HEK293T (cell line): ENCODE data around the gene LITAFD.

Source experiments
- ARNT ChIP-seq: fragments of 450-650 bp; IDR thresholded peaks from 2 replicates; pipeline ENCODE4 v1.6.1; 2017; ENCODE audit warnings: mild to moderate bottlenecking
- BHLHE40 ChIP-seq: fragments of 450-650 bp; IDR thresholded peaks from 2 replicates; pipeline ENCODE4 v1.6.1; 2016; ENCODE audit warnings: mild to moderate bottlenecking, moderate library complexity, borderline replicate concordance
- ELF4 ChIP-seq: fragments of 450-650 bp; IDR thresholded peaks from 2 replicates; pipeline ENCODE4 v1.6.1; 2017; ENCODE audit warnings: antibody characterized with exemption
- FOXA1 ChIP-seq: fragments of 450-650 bp; IDR thresholded peaks from 2 replicates; pipeline ENCODE4 v1.6.1; 2016; ENCODE audit warnings: mild to moderate bottlenecking
- FOXK2 ChIP-seq: fragments of 450-650 bp; IDR thresholded peaks from 2 replicates; pipeline ENCODE4 v1.6.1; 2016; ENCODE audit warnings: mild to moderate bottlenecking
- FOXM1 ChIP-seq: fragments of 450-650 bp; IDR thresholded peaks from 2 replicates; pipeline ENCODE4 v1.6.1; 2017; ENCODE audit warnings: mild to moderate bottlenecking, borderline replicate concordance
- HDGF ChIP-seq: fragments of 450-650 bp; IDR thresholded peaks from 2 replicates; pipeline ENCODE4 v1.6.1; 2017; ENCODE audit warnings: antibody characterized with exemption, borderline replicate concordance
- L3MBTL2 ChIP-seq: fragments of 450-650 bp; conservative IDR thresholded peaks from 2 replicates; pipeline ENCODE4 v1.6.1; 2016; ENCODE audit warnings: mild to moderate bottlenecking
- SP1 ChIP-seq: fragments of 450-650 bp; IDR thresholded peaks from 2 replicates; pipeline ENCODE4 v1.6.1; 2017
- SUZ12 ChIP-seq: fragments of 450-650 bp; IDR thresholded peaks from 2 replicates; pipeline ENCODE4 v1.6.1; 2016; ENCODE audit warnings: mild to moderate bottlenecking

DNA sequence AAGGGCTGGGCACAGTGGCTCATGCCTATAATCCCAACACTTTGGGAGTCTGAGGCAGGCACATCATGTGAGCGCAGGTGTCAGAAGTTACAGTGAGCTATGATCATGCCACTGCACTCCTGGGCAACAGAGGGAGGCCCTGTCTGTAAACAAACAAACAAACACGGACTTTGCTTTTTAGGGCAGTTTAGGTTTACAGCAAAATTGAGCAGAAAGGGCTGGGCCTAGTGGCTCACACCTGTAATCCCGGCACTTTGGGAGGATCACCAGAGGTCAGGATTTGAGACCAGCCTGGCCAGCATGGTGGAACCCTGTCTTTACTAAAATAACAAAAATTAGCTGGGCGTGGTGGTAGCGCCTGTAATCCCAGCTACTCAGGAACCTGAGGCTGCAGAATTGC is 10.1 kb upstream of the LITAFD start:
- TF ChIP-seq ELF4 (no peak), FOXM1 (no peak), SP1 (no peak), HDGF (no peak), ARNT (no peak), FOXK2 (no peak), FOXA1 (no peak), L3MBTL2 (no peak), BHLHE40 (no peak), SUZ12 (no peak)
